H1 (cell line): ENCODE measurements around the gene ST8SIA5. TPM values are rescaled to one million over a fixed set of nuclear protein-coding genes. Genes with fewer than 3 reads are reported as not detected.

Experiments used
- BACH1 ChIP-seq: IDR thresholded peaks from 2 replicates; pipeline ENCODE4 v1.6.1; 2012; ENCODE audit warnings: low read length, improper control_type of control experiment
- CHD2 ChIP-seq: IDR thresholded peaks from 2 replicates; pipeline ENCODE4 v1.6.1; 2012; ENCODE audit warnings: low read length, improper control_type of control experiment
- FOSL1 ChIP-seq: IDR thresholded peaks from 2 replicates; pipeline ENCODE4 v1.6.1; 2011; ENCODE audit warnings: mild to moderate bottlenecking, low read depth, low read length, moderate library complexity; ENCODE audit not compliant: insufficient read depth
- GTF2F1 ChIP-seq: IDR thresholded peaks from 2 replicates; pipeline ENCODE4 v1.6.1; 2012; ENCODE audit warnings: low read depth, low read length, improper control_type of control experiment, borderline replicate concordance
- JUND ChIP-seq: IDR thresholded peaks from 2 replicates; pipeline ENCODE4 v1.6.1; 2011; ENCODE audit warnings: mild to moderate bottlenecking, improper control_type of control experiment, low read length
- USF2 ChIP-seq: IDR thresholded peaks from 2 replicates; pipeline ENCODE4 v1.6.1; 2011; ENCODE audit warnings: low read length, improper control_type of control experiment
- YY1 ChIP-seq: IDR thresholded peaks from 2 replicates; pipeline ENCODE4 v1.6.1; 2011; ENCODE audit warnings: low read depth, mild to moderate bottlenecking, low read length
- polyA plus RNA-seq, 7 experiments: library from polyadenylated mRNA; depleted of rRNA in 3 of 7; stranded (reverse) in 5 of 7; unstranded in 2 of 7; fragments of >200 nt in 5 of 7; fragments of 200-250 nt in 2 of 7; gene quantifications; 1 replicate in 5 of 7; 2 replicates in 1 of 7; 4 replicates in 1 of 7; pipeline versions ENCODE4 v1.2.1 to v1.2.3, GENCODE V29; 2011 to 2013; ENCODE audit warnings: missing spikeins in 2 of 7, mixed read lengths in 2 of 7
- total RNA-seq: library from RNA; stranded (reverse); fragmentation: NEBNext Ultra II Directional; extraction: Animal tissue kit (Norgen Biotek cat#: 25700); gene quantifications from 2 replicates; pipeline ENCODE4 v1.2.1, GENCODE V29; 2021

The ST8SIA5 gene
- total and polyA plus RNA-seq, 2 of the 8 experiments (the other 6 are each of a cell fraction or from before 2014, with no cell fraction given) = 2.4 to 6.3 TPM

- TF ChIP-seq GTF2F1 (no peak), FOSL1 (no peak), JUND (no peak), USF2 (no peak), YY1 (no peak), CHD2 (no peak), BACH1 (no peak)
Measured at GRCh38 chr18:46641917-46642316, 114.9 kb downstream of the ST8SIA5 start (continued).
